K562 (cell line): ENCODE results near the gene SLC66A3. TPM values are rescaled to one million over a fixed set of nuclear protein-coding genes. Genes with fewer than 3 reads are reported as not detected.
A peak's percentile ranks its signal among the peaks of the same experiment; 100 is the strongest.

Experiments used
- ADNP ChIP-seq: fragments of 200-800 bp; sonication (Bioruptor generic); IDR thresholded peaks from 2 replicates; pipeline ENCODE4 v1.6.1; 2016; ENCODE audit warnings: missing genetic modification characterization, missing compliant biosample characterization
- CCNT2 ChIP-seq: IDR thresholded peaks from 2 replicates; pipeline ENCODE4 v1.6.1; 2011; ENCODE audit warnings: borderline replicate concordance, low read depth, mild to moderate bottlenecking, moderate library complexity, mixed read lengths, low read length; ENCODE audit not compliant: insufficient read length; ENCODE audit errors: extremely low read depth
- CGGBP1 ChIP-seq: fragments of 250-450 bp; sonication (Bioruptor Pico); IDR thresholded peaks from 2 replicates; pipeline ENCODE4 v1.9.0; 2021; ENCODE audit warnings: mild to moderate bottlenecking
- ILF3 ChIP-seq: fragments of 450-650 bp; IDR thresholded peaks from 2 replicates; pipeline ENCODE4 v1.6.1; 2018; ENCODE audit warnings: antibody characterized with exemption, mild to moderate bottlenecking, moderate library complexity, borderline replicate concordance
- MAZ ChIP-seq, 2 experiments: fragments of 450-650 bp in 1 of 2; sonication (generic) in 1 of 2; formaldehyde crosslinking; IDR thresholded peaks in 1 of 2; conservative IDR thresholded peaks in 1 of 2; 2 replicates each; pipeline versions ENCODE4 v1.4.0 to v1.5.0; 2020; ENCODE audit warnings: mild to moderate bottlenecking in 1 of 2, missing genetic modification reagents in 1 of 2
- MCM2 ChIP-seq: fragments of 450-650 bp; IDR thresholded peaks from 2 replicates; pipeline ENCODE4 v1.6.1; 2017; ENCODE audit warnings: low read depth, mild to moderate bottlenecking
- MED1 ChIP-seq: sonication (generic); formaldehyde crosslinking; IDR thresholded peaks from 2 replicates; pipeline ENCODE4 v1.8.1; 2023; ENCODE audit warnings: missing genetic modification reagents, borderline replicate concordance
- MXI1 ChIP-seq: IDR thresholded peaks from 2 replicates; pipeline ENCODE4 v1.6.1; 2011; ENCODE audit warnings: low read depth, mild to moderate bottlenecking, improper control_type of control experiment, low read length
- NR4A1 ChIP-seq, 2 experiments: fragments of 250-450 bp in 1 of 2; fragments of 450-650 bp in 1 of 2; sonication (Bioruptor Pico) in 1 of 2; IDR thresholded peaks; 2 replicates each; pipeline versions ENCODE4 v1.4.0 to v1.6.1; 2016 to 2020; ENCODE audit warnings: mild to moderate bottlenecking in 2 of 2, missing compliant biosample characterization in 1 of 2, missing genetic modification characterization in 1 of 2, moderate library complexity in 1 of 2
- PREB ChIP-seq: sonication (generic); formaldehyde crosslinking; IDR thresholded peaks from 2 replicates; pipeline ENCODE4 v1.8.1; 2023; ENCODE audit warnings: mild to moderate bottlenecking, missing genetic modification reagents
- RAD21 ChIP-seq, 2 experiments: fragments of 250-450 bp in 1 of 2; fragments of 450-650 bp in 1 of 2; sonication (Bioruptor Pico) in 1 of 2; formaldehyde crosslinking in 1 of 2; IDR thresholded peaks in 1 of 2; conservative IDR thresholded peaks in 1 of 2; 2 replicates each; pipeline versions ENCODE4 v1.4.0 to v1.8.0; 2020 to 2022; ENCODE audit warnings: mild to moderate bottlenecking in 2 of 2, moderate library complexity in 1 of 2
- RBBP5 ChIP-seq: fragments of 200-600 bp; sonication (generic); IDR thresholded peaks from 2 replicates; pipeline ENCODE4 v1.6.1; 2012; ENCODE audit warnings: borderline replicate concordance, mild to moderate bottlenecking, low read length, control low read depth, inconsistent platforms; ENCODE audit not compliant: insufficient read depth, poor library complexity, severe bottlenecking
- TARDBP ChIP-seq: fragments of 450-650 bp; IDR thresholded peaks from 2 replicates; pipeline ENCODE4 v1.6.1; 2016
- TBP ChIP-seq: optimal IDR thresholded peaks from 2 replicates; pipeline ENCODE3; 2011; ENCODE audit warnings: low read depth, low read length, improper control_type of control experiment
- ZBTB7A ChIP-seq: IDR thresholded peaks from 2 replicates; pipeline ENCODE4 v1.6.1; 2011; ENCODE audit warnings: low read depth, mild to moderate bottlenecking, low read length, moderate library complexity, borderline replicate concordance; ENCODE audit not compliant: control insufficient read depth
- ZBTB8A ChIP-seq: fragments of 450-650 bp; IDR thresholded peaks from 2 replicates; pipeline ENCODE4 v1.6.1; 2018; ENCODE audit warnings: mild to moderate bottlenecking, moderate library complexity; ENCODE audit not compliant: partially characterized antibody
- ZNF121 ChIP-seq: sonication (generic); formaldehyde crosslinking; conservative IDR thresholded peaks from 2 replicates; pipeline ENCODE4 v1.8.0; 2022; ENCODE audit warnings: missing genetic modification reagents
- ZNF57 ChIP-seq: fragments of 450-650 bp; formaldehyde crosslinking; IDR thresholded peaks from 2 replicates; pipeline ENCODE4 v1.4.0; 2020; ENCODE audit warnings: mild to moderate bottlenecking, moderate library complexity
- ZNF583 ChIP-seq: fragments of 250-450 bp; sonication (Bioruptor Pico); IDR thresholded peaks from 2 replicates; pipeline ENCODE4 v1.4.0; 2020
- polyA plus RNA-seq, 8 experiments: library from polyadenylated mRNA; depleted of rRNA in 4 of 8; stranded (reverse) in 5 of 8; unstranded in 3 of 8; fragments of >200 nt; fragmentation: Nextera tagmentation in 2 of 8; fragmentation: Illumina TruSeq in 1 of 8; extraction: Ambion mirVana in 2 of 8; extraction: Trizol in 1 of 8; gene quantifications; 2 replicates each; pipeline versions ENCODE4 v1.2.1 to v1.2.3, GENCODE V29; 2011 to 2014; ENCODE audit warnings: inconsistent platforms in 1 of 8, missing spikeins in 1 of 8
- total RNA-seq, 7 experiments: library from RNA; depleted of rRNA in 6 of 7; stranded (reverse); fragments of >200 nt in 6 of 7; fragmentation: Illumina TruSeq in 2 of 7; extraction: Trizol in 2 of 7; gene quantifications; 2 replicates each; pipeline versions ENCODE4 v1.2.1 to v1.2.3, GENCODE V29; 2011 to 2021; ENCODE audit warnings: low replicate concordance in 1 of 7
- TF ChIP-seq, protein P1 (sequence below): sonication (generic); formaldehyde crosslinking; IDR thresholded peaks from 2 replicates; pipeline ENCODE4 v1.8.1; 2023; ENCODE audit warnings: mild to moderate bottlenecking, missing genetic modification reagents
- TF ChIP-seq, protein P2 (sequence below), 2 experiments: IDR thresholded peaks; 2 replicates each; pipeline ENCODE4 v1.6.1; 2012; ENCODE audit warnings: improper control_type of control experiment in 2 of 2, low read depth in 2 of 2, low read length in 2 of 2, borderline replicate concordance in 1 of 2

SLC66A3 gene
- total and polyA plus RNA-seq, 9 of the 15 experiments (the other 6 are each of a cell fraction or from before 2014, with no cell fraction given), result 2.8 to 30.0 (median 9.1) TPM

GRCh38 chr2:11155381-11156035, at the start of gene SLC66A3 (continued):
- TF ChIP-seq ADNP (tag) (peak; percentile 53; the same call in 1 of the 2 replicates), PREB (no peak), MAZ (CRISPR knock-in tag; conservative IDR thresholded peaks at IDR 0.05 in 1 of 2, IDR thresholded peaks at IDR 0.05 in 1 of 2) (peak; percentile 63 to 66; a peak in 3 of 4 replicates), MXI1 (no peak), ILF3 (no peak), CGGBP1 (CRISPR knock-in tag) (no peak), TBP (peak; percentile 53), ZNF583 (CRISPR knock-in tag) (no peak), TARDBP (no peak), MCM2 (no peak), ZNF57 (CRISPR knock-in tag) (no peak), ZBTB8A (no peak), NR4A1 (CRISPR knock-in tag; IDR thresholded peaks at IDR 0.05) (peak; percentile 91; the same call in 1 of the 2 replicates), NR4A1 (tag; IDR thresholded peaks at IDR 0.05) (0 out of 2 replicates have a peak, but pooled peaks have one; percentile 41), RAD21 (CRISPR knock-in tag; conservative IDR thresholded peaks at IDR 0.05 in 1 of 2, IDR thresholded peaks at IDR 0.05 in 1 of 2) (peak in 1 of 2 experiments; percentile 7; a peak in 1 of 4 replicates), CCNT2 (peak; percentile 77), RBBP5 (peak; percentile 73), ZBTB7A (peak; percentile 88; the same call in 1 of the 2 replicates), ZNF121 (CRISPR knock-in tag) (no peak), MED1 (no peak)
- TF ChIP-seq, protein P1, sequence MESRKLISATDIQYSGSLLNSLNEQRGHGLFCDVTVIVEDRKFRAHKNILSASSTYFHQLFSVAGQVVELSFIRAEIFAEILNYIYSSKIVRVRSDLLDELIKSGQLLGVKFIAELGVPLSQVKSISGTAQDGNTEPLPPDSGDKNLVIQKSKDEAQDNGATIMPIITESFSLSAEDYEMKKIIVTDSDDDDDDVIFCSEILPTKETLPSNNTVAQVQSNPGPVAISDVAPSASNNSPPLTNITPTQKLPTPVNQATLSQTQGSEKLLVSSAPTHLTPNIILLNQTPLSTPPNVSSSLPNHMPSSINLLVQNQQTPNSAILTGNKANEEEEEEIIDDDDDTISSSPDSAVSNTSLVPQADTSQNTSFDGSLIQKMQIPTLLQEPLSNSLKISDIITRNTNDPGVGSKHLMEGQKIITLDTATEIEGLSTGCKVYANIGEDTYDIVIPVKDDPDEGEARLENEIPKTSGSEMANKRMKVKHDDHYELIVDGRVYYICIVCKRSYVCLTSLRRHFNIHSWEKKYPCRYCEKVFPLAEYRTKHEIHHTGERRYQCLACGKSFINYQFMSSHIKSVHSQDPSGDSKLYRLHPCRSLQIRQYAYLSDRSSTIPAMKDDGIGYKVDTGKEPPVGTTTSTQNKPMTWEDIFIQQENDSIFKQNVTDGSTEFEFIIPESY (CRISPR knock-in tag), result peak; percentile 70
- TF ChIP-seq, protein P2, sequence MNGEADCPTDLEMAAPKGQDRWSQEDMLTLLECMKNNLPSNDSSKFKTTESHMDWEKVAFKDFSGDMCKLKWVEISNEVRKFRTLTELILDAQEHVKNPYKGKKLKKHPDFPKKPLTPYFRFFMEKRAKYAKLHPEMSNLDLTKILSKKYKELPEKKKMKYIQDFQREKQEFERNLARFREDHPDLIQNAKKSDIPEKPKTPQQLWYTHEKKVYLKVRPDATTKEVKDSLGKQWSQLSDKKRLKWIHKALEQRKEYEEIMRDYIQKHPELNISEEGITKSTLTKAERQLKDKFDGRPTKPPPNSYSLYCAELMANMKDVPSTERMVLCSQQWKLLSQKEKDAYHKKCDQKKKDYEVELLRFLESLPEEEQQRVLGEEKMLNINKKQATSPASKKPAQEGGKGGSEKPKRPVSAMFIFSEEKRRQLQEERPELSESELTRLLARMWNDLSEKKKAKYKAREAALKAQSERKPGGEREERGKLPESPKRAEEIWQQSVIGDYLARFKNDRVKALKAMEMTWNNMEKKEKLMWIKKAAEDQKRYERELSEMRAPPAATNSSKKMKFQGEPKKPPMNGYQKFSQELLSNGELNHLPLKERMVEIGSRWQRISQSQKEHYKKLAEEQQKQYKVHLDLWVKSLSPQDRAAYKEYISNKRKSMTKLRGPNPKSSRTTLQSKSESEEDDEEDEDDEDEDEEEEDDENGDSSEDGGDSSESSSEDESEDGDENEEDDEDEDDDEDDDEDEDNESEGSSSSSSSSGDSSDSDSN (IDR thresholded peaks at IDR 0.05; ENCODE audit: borderline replicate concordance in 1 of 2, low read depth in 2 of 2, low read length in 2 of 2), result peak; percentile 82 to 89; a peak in 3 of 4 replicates
